ENCODE measurements around the gene TTLL5. TPM values are rescaled to one million over a fixed set of nuclear protein-coding genes. Genes with fewer than 3 reads are reported as not detected.

TTLL5 gene
- total RNA-seq, 1 experiment from 2014 or later, result 34.7 TPM

DNA sequence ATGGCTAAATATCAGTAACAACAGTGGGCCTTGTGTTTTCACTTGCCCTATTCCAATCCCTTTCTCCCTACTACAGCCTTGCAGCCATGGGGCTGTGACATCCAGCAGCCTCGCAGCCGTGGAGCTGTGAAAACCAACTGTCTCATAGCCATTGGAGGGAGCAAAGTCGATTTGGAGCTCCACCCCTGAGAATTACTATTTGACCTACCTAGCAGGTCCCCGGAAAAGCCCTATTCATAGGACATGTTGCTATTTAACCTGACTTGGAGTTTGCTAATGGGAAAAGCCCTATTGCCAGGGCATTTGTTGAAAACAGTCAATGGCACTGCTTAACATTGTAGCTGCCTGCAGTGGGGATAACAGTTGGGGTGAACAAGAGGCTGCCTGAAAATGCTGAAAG is 33.6 kb upstream of the TTLL5 start:
- no peaks in the 10 kb centered on the region for H4K20me1 ChIP-seq (ENCODE audit: low read length)
- no peak overlapping the region for H2AFZ ChIP-seq (ENCODE audit: low read length)
- ATAC-seq, result no peak
- TF ChIP-seq EZH2 (IDR thresholded peaks at IDR 0.05; ENCODE audit: low read length, unreplicated experiment) (no peak), EZH2phosphoT487 (IDR thresholded peaks at IDR 0.05; ENCODE audit: borderline replicate concordance, low read length) (no peak)
- TF ChIP-seq, protein P1, sequence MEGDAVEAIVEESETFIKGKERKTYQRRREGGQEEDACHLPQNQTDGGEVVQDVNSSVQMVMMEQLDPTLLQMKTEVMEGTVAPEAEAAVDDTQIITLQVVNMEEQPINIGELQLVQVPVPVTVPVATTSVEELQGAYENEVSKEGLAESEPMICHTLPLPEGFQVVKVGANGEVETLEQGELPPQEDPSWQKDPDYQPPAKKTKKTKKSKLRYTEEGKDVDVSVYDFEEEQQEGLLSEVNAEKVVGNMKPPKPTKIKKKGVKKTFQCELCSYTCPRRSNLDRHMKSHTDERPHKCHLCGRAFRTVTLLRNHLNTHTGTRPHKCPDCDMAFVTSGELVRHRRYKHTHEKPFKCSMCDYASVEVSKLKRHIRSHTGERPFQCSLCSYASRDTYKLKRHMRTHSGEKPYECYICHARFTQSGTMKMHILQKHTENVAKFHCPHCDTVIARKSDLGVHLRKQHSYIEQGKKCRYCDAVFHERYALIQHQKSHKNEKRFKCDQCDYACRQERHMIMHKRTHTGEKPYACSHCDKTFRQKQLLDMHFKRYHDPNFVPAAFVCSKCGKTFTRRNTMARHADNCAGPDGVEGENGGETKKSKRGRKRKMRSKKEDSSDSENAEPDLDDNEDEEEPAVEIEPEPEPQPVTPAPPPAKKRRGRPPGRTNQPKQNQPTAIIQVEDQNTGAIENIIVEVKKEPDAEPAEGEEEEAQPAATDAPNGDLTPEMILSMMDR (conservative IDR thresholded peaks at IDR 0.05; ENCODE audit: low read depth, low read length), result no peak
- DNase-seq, result no peak
- no peak overlapping the region for H3K4me2 ChIP-seq (ENCODE audit: low read length)
- no peaks in the 10 kb centered on the region for H3K36me3 ChIP-seq (ENCODE audit: low read depth, low read length)
- BruUV-seq (replicated peaks), result no TSS peak
- no peaks in the 10 kb centered on the region for H3K9me3 ChIP-seq (ENCODE audit: low read length)
- no peaks in the 10 kb centered on the region for H3K9me2 ChIP-seq (replicated peaks; ENCODE audit: low read length)
- intact Hi-C loops (cut with micrococcal nuclease), result no loop called here
- no peaks in the 10 kb centered on the region for H3K4me1 ChIP-seq (ENCODE audit: insufficient read depth, low read length)
- no peak overlapping the region for H3K27ac ChIP-seq (ENCODE audit: low read length)
- no peaks in the 10 kb centered on the region for H3K27me3 ChIP-seq (ENCODE audit: low read length)
- POLR2A ChIA-PET (ENCODE audit: unreplicated experiment), result no interaction called here
- no peaks in the 10 kb centered on the region for H3K79me2 ChIP-seq (ENCODE audit: low read length)
- no peak overlapping the region for H3K9ac ChIP-seq (ENCODE audit: low read length)
- H3K4me3 ChIP-seq (ENCODE audit: low read length), result no peak overlapping the region
- no peaks in the 10 kb centered on the region for H3F3A ChIP-seq (ENCODE audit: low read length, unreplicated experiment)
- CTCF ChIA-PET, result no interaction called here

DNA sequence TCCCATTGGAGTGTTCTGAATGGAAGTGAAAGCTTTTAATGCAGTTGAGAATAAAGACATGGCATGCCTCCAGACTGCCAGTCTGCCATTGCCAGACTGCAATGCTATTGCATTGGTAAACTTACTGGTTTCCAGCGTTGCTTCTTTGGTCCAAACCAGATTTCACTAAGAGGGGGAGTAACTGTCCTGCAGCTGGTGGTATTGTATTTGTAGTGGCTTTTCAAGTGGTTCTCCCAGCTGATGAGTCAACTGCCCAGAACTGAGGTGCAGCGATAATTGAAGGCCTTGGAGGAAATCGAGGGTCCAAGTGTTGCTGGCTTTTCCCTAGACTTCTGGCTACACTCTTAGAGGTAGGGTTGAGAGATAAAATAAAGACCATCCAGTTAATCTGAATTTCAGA is 32.2 kb upstream of the TTLL5 start:
- Histone ChIP-seq H3F3A (ENCODE audit: low read length, unreplicated experiment) (no peaks in the 10 kb centered on the region), H3K4me2 (ENCODE audit: low read length) (no peak overlapping the region), H3K4me3 (ENCODE audit: low read length) (no peak overlapping the region), H4K20me1 (ENCODE audit: low read length) (no peaks in the 10 kb centered on the region), H3K36me3 (ENCODE audit: low read depth, low read length) (no peaks in the 10 kb centered on the region), H3K9me3 (ENCODE audit: low read length) (no peaks in the 10 kb centered on the region), H3K27me3 (ENCODE audit: low read length) (no peaks in the 10 kb centered on the region), H3K27ac (ENCODE audit: low read length) (no peak overlapping the region), H2AFZ (ENCODE audit: low read length) (no peak overlapping the region), H3K4me1 (ENCODE audit: insufficient read depth, low read length) (no peaks in the 10 kb centered on the region), H3K9ac (ENCODE audit: low read length) (no peak overlapping the region), H3K79me2 (ENCODE audit: low read length) (no peaks in the 10 kb centered on the region), H3K9me2 (replicated peaks; ENCODE audit: low read length) (no peaks in the 10 kb centered on the region)
- intact Hi-C loops (cut with micrococcal nuclease), result no loop called here
- TF ChIP-seq, protein P1 (conservative IDR thresholded peaks at IDR 0.05; ENCODE audit: low read depth, low read length), result no peak
- TF ChIP-seq EZH2phosphoT487 (IDR thresholded peaks at IDR 0.05; ENCODE audit: borderline replicate concordance, low read length) (no peak), EZH2 (IDR thresholded peaks at IDR 0.05; ENCODE audit: low read length, unreplicated experiment) (no peak)
- ATAC-seq, result no peak
- CTCF ChIA-PET, result no interaction called here
- no peak for DNase-seq
- POLR2A ChIA-PET (ENCODE audit: unreplicated experiment), result no interaction called here
- no TSS peak for BruUV-seq (replicated peaks)

DNA sequence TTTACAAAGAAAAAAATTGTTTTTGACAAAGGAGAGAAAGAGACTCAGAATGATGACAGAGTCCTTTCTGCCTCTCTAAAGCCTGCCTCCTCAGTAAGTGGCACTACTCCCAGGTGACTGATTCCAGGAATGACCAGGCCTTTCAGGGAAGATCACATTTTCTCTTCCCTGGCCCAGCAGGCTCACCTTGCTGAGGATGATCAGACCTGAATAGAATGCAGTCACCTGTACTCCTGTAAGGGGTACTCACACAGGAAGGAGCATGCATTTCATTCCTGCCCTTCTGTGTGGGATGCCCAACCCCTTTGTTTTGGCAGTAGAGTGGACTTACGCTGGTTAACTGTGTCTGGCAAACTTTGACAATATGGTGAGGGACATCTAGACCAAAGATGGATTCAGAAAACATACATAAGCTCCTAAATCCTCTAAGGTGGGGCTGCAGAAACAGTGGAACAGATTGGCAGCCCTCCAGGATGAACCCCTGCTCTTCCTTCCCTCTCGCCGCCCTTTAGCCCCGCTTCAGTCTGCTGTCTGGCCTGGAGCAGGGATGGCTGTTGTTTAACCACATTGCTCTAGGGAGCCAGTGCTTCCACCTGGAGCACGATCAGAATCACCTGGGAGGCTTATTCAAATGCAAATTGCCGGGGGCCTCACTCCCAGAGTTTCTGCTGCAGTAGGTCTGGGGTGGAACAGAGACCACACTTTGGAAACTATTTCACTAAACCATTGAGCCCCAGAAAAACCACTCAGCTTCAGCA is 30.2 kb upstream of the TTLL5 start:
- ATAC-seq, result no peak

More for the DNA sequence above, 30.2 kb upstream of the TTLL5 start:
- Histone ChIP-seq H3K4me1 (ENCODE audit: insufficient read depth, low read length) (peaks cover 19% of the 10 kb centered on the region), H3K4me3 (ENCODE audit: low read length) (no peak overlapping the region), H3K36me3 (ENCODE audit: low read depth, low read length) (no peaks in the 10 kb centered on the region), H3K9ac (ENCODE audit: low read length) (no peak overlapping the region), H3K27me3 (ENCODE audit: low read length) (no peaks in the 10 kb centered on the region), H3K4me2 (ENCODE audit: low read length) (no peak overlapping the region), H3K9me2 (replicated peaks; ENCODE audit: low read length) (no peaks in the 10 kb centered on the region), H2AFZ (ENCODE audit: low read length) (no peak overlapping the region), H3K79me2 (ENCODE audit: low read length) (no peaks in the 10 kb centered on the region), H4K20me1 (ENCODE audit: low read length) (no peaks in the 10 kb centered on the region), H3K27ac (ENCODE audit: low read length) (no peak overlapping the region), H3F3A (ENCODE audit: low read length, unreplicated experiment) (no peaks in the 10 kb centered on the region), H3K9me3 (ENCODE audit: low read length) (no peaks in the 10 kb centered on the region)
- intact Hi-C loops (cut with micrococcal nuclease), result no loop called here
- ChIA-PET CTCF (no interaction called here), POLR2A (ENCODE audit: unreplicated experiment) (no interaction called here)
- no peak for DNase-seq
- TF ChIP-seq, protein P1 (conservative IDR thresholded peaks at IDR 0.05; ENCODE audit: low read depth, low read length), result no peak
- TF ChIP-seq EZH2 (IDR thresholded peaks at IDR 0.05; ENCODE audit: low read length, unreplicated experiment) (no peak), EZH2phosphoT487 (IDR thresholded peaks at IDR 0.05; ENCODE audit: borderline replicate concordance, low read length) (no peak)
- BruUV-seq (replicated peaks), result no TSS peak

Data from PC-3 (cell line).